ENCODE measurements around the gene SEC14L3.

DNA sequence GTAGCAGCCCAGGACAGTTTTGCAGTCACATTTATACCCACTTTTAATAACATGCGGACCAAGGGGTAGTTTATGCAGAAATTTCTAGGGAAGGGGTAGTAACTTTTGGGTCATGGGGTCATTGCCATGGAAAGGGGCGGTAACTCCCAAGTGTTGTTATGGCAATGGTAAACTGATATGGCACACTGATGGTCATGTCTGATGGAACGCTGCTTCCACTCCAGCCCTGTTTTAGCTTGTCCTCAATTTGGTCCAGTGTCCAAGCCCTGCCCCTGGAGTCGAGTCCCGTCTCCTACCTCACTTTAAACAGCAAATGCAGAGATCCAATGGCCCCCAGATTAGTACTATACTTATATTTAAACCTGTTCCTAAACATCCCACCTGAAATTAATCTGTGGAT lies 44.9 kb upstream of the SEC14L3 start:
- TF ChIP-seq BHLHE40 (IDR thresholded peaks at IDR 0.05; ENCODE audit: borderline replicate concordance) (no peak), SUZ12 (IDR thresholded peaks at IDR 0.05) (no peak), CTBP1 (IDR thresholded peaks at IDR 0.05; ENCODE audit: borderline replicate concordance) (no peak), FOXM1 (IDR thresholded peaks at IDR 0.05; ENCODE audit: borderline replicate concordance) (no peak), ELF4 (IDR thresholded peaks at IDR 0.05) (no peak), ZNF384 (IDR thresholded peaks at IDR 0.05) (no peak), TARDBP (IDR thresholded peaks at IDR 0.05) (no peak)
